ENCODE results near the gene TRAPPC2L.
"Not testable (repeated sequence)": the region's sequence is repeated elsewhere in the genome, so short reads cannot be mapped to it uniquely, and the experiment has no call there.

TRAPPC2L gene

GRCh38 chr16:88893127-88893968 lies 36.4 kb downstream of the TRAPPC2L start:
- no peak for DNase-seq (ENCODE audit: low spot score)

GRCh38 chr16:88894266-88894665 lies 37.3 kb downstream of the TRAPPC2L start:
- not testable (repeated sequence) for DNase-seq (ENCODE audit: low spot score)

GRCh38 chr16:88894681-88895300 lies 37.9 kb downstream of the TRAPPC2L start:
- DNase-seq (ENCODE audit: low spot score): no peak

DNA sequence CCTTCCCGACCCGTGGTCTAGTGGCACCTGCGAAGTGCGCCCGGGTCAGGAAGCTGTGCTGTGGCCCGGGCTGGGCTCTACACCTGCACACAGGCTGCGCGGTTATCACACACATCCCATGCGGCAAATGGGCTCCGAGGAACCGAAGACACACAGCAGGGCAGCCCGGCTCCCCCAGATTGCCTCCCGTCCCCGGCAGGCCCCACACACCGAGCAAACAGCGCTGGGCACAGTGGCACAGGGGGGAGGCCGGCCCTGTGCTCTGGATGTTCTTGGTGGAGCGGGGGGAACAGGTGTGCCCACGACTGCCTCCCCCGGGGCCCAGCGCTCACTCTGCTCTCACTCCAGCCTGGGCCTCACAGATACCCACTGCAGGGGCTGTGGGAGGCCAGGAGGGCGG lies 38.4 kb downstream of the TRAPPC2L start:
- DNase-seq (ENCODE audit: low spot score): no peak

GRCh38 chr16:88896238-88897070 lies 39.5 kb downstream of the TRAPPC2L start:
- DNase-seq (ENCODE audit: low spot score): no peak

DNA sequence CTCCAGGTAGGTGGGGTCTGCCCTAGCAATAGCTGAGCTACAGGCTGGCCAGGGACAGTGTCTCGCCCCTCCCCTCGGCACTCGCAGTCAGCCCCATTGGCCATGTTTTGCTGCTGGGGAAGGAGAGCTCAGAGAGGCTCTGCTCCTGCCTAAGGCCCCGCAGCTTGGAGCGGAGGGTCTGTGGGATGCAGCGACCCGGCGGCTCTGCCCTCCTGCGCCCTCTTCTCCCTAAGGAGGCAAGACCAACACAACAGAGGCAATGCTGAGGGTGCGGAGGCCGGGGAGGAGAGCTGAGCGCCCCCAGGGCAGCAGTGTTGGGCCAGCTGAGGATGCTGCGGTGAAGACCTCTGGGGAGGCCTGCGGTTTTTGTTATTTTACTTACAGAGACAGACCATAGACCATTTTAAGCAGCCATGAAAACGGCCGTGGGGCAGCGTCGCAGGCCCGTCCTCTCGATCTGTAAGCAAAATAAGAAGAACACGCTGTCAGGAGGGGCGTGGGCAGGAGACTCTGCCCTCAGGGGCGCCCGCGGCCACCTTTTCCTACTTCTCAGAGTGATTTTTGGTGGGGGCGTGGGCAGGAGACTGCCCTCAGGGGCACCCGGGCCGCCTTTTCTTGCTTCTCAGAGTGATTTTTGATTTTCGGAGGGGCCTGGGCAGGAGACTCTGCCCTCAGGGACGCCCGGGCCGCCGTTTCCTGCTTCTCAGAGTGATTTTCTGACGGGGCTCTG lies 40.9 kb downstream of the TRAPPC2L start:
- DNase-seq (ENCODE audit: low spot score): no peak

DNA sequence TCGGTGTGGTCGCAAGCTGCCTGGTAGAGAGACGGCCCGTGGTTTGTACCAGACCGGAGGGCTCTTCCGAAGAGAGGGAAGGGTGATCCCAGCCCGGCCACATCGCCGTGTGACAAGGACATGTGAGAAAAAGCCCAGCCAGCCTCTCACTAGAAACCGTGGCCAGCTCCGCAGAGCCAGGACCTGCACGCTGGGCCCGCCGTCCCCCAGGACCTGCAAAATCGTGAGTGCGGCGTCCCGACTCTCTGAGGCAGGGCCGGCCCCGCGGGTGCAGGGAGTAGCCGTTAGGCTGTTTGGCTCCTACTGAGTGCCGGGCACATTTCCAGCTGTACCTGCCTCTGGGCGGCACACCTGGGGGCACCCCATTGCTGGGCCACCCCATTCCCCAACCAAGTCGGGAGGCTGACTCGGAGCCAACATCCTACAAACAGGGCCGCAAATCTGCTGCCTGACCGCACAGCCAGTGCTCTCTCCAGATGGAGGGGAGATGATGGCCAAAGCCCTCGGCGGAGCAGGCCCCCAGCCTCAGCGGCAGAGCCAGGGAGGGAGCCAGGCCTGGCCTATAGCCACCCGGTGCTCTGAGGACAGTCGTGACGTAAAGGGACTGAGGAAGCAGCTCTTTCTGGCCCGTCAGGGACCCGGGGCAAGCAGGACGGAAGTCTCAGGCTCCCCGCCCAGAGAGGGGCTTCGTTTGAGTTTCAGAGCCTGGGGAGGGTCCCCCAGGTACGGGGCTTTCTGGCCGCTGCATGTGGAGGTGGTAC lies 43.2 kb downstream of the TRAPPC2L start:
- no peak for DNase-seq (ENCODE audit: low spot score)

- DNase-seq (ENCODE audit: low spot score): no peak
Measured at GRCh38 chr16:88900662-88901052, 43.7 kb downstream of the TRAPPC2L start.

GRCh38 chr16:88901718-88902337 lies 44.9 kb downstream of the TRAPPC2L start:
- DNase-seq (ENCODE audit: low spot score): no peak

GRCh38 chr16:88902744-88903143 lies 45.8 kb downstream of the TRAPPC2L start:
- no peak for DNase-seq (ENCODE audit: low spot score)

- no peak for DNase-seq (ENCODE audit: low spot score)
Measured at GRCh38 chr16:88903267-88903666, 46.3 kb downstream of the TRAPPC2L start.

DNA sequence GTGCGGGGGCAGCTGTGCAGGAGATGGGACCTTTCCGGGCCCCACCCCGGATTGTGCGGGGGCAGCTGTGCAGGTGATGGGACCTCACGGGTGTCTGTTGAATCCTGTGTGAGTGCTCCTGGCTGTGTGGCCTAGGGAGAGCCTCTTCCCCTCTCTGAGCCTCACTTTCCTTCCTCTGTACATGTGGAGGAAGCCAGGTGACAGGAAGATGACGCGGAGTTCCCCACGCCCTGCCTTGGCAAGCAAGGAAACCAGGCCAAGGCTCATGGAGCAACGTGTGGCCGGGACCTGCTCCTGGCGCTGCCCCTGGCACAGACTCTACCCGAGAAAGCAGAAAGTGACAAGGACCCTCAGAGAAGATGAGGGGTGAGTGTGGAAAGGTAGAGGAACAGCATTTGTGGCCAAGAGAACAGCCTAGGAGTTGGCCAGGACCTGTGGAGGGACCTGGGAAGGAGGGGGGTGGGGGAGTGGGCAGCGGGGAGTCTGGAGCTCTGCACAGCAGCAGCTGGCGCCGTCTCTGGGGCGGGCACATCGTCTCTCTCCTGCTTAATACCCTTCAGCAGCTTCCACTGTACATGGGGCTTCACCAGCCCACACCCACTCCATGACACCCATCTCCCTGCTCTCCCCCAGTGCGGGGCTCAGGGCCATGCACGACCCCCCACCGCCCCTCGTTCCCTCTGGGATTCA lies 47.9 kb downstream of the TRAPPC2L start:
- no peak for DNase-seq (ENCODE audit: low spot score)

DNA sequence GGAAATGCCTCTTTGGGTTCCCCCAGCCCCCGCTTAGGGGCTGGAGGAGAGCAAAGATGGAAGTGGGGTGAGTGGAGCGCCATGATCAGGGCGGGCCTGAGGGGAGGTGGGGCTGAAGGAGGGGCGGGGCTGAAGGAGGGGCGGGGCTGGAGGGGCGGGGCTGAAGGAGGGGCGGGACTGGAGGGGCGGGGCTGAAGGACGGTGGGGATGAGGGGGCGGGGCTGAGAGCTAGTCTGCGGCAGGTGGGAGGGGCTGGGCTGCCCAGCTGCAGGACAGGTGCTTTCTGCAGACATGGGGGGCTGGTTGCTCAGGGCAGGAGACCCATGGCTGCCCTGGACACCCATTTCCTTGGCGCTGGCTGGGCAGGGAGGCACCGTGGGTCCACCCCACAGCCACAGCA lies 48.6 kb downstream of the TRAPPC2L start:
- no peak for DNase-seq (ENCODE audit: low spot score)

DNA sequence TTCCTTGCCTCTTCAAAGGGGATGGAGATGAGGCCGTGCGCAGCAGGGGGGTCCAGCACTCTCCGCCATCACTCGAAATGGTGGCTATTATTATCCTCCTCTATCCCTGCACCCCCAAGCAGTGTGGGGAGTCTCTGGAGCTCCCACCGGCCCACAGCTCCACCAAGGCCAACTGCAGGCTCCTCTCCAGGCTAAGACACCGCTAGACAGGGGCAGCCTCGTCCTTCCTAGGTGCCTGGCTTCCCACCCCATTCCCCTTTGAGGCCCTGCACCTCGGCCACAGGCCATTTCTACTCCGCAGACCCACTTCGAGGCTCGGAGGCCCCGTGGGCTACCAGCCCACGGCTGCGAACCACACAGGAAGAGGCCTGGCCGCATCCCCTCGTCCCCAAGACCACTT lies 49.1 kb downstream of the TRAPPC2L start:
- no peak for DNase-seq (ENCODE audit: low spot score)

DNA sequence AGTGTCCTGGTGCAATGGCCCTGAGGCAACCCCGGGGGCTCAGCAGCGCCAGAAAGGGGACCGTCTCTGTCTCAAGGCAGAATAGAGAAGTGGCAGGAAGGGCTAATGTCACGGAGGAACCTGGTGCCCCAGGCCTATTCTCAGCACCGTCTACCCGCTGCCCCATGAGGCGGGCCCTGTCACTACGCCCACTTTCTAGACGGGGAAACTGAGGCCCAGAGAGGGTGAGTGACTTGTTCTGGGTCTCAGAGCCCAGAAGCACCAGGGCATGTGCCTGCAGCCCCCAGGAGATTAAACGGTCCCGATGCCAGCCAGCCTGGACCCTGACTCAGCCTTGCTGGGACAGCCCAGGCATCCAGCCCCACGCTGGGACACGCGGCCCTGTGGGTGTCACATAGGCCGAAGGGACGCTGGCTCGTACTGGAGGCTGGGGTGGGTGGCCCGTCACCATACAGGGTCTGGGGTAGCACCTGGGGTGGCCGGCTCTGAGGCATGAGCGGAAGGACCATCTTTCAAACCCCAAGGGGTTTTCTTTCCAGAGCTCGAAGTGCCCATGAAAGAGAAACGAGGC lies 49.7 kb downstream of the TRAPPC2L start:
- no peak for DNase-seq (ENCODE audit: low spot score)

DNA sequence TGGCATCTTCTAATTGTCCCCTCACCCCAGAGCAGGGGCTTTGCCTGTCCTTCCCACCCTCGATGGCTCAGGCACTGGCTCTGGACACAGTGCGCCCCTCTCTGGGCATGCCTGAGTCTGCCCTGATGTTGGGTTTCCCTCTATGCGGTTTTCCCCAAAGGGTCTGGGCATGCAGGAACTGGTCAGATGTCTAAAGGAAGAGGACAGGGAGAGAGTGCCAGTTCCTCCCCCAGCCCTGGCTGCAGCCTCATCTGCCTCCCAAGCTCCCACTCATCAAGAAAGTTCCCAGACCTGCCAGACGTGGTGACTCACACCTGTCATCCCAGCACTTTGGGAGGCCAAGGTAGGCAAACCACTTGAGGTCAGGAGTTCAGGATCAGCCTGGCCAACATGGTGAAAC lies 50.8 kb downstream of the TRAPPC2L start:
- DNase-seq (ENCODE audit: low spot score): peak; percentile 16

- no peak for DNase-seq (ENCODE audit: low spot score)
Measured at GRCh38 chr16:88908307-88908706, 51.4 kb downstream of the TRAPPC2L start.

DNA sequence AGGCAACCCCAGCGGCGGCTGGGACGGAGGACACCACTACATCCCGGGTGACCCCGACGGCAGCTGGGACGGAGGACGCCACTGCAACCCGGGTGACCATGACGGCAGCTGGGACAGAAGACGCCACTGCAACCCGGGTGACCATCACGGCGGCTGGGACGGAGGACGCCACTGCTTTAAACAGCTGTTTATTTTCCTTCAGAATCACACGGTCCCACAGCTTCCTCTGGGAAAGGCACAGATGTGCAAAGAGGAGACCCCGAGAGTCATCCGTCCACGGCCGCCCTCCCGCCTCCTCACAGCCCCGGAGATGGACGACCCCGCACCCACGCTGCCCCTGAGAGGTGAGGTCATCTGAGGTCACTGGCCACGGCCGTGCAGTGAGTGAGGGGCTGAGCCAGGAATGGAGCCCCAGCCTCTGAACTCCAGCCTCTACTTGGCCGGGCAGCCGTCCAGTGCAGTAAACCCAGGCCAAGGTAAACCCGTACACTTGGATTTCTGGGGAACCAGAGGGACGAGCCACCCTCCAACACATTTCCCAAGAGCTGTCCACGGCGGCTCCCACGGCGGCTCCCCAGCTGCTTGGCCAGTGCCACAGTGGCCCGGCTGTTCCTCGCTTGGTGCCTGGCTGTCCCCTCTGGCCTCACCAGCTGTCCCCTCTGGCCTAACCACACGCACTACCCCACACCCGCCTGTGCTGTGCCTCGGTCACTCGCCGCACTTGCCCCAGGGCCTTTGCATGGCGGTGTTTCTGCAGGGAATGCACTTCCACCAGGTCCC lies 52.7 kb downstream of the TRAPPC2L start:
- no peak for DNase-seq (ENCODE audit: low spot score)
